NCI-H1694 (cell line): ENCODE measurements around the gene AKR1C2.
"Not testable (repeated sequence)": the region's sequence is repeated elsewhere in the genome, so short reads cannot be mapped to it uniquely, and the experiment has no call there.

Source experiments
- DNase-seq: peaks from one replicate; lab custom pipeline; 2025; lab: John Stamatoyannopoulos, UW

AKR1C2 gene

DNA sequence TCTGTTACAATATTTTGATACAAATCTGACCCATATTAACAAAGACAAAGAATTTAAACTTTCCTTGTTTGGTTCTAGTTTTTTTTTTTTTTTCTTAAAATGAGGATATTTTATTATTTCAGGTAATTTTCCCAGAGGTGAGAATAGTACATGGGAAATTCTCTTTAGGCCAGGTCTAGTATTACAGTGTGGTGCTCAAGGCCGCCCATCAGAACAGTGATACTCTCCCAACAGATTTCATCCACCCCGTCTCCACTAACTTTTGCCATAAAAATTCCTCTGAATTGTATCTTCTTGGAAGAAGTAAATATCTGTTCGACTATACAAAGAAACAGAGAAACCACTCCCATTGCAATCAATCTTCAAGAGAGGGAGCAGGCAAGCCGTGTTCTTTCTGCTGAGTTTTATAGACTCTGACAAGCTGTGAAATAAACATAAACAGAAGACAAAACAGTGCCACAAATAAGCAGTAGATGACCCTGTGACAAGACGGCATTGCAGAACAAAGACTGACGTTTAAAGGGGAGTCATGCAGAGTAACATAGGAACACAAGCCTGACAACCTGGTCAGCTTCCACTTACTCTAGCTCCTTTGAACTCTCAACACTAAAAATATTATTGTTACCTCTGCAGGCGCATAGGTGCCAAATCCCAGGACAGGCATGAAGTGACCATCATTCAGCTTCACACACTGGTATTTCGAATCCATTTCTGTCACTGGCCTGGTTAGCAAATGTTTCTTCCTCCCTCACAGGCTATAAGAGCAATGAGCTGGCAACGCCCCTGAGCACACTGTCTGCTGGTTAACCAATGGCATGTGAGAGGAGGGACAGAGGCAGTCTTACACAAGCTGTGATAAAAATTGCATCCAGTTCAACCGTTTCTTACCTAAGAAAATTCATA lies at the start of gene AKR1C2:
Gene AKR1C2, minus strand, starts transcription at position 731 of the 903 bp plus-strand sequence. Its CDS starts 22 bp downstream, at position 709.
- not testable (repeated sequence) for DNase-seq

DNA sequence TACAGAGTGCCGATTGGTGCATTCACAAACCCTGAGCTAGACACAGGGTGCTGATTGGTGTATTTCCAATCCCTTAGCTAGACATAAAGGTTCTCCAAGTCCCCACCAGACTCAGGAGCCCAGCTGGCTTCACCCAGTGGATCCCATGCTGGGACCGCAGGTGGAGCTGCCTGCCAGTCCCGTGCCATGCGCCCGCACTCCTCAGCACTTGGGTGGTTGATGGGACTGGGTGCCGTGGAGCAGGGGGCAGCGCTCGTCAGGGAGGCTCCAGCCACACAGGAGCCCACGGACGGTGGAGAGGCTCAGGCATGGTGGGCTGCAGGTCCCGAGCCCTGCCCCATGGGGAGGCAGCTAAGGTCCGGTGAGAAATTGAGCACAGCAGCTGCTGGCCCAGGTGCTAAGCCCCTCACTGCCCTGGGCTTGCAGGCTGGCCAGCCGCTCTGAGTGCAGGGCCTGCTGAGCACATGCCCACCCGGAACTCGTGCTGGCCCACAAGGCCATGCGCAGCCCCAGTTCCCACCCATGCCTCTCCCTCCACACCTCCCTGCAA lies 49.4 kb upstream of the AKR1C2 start:
- not testable (repeated sequence) for DNase-seq

DNA sequence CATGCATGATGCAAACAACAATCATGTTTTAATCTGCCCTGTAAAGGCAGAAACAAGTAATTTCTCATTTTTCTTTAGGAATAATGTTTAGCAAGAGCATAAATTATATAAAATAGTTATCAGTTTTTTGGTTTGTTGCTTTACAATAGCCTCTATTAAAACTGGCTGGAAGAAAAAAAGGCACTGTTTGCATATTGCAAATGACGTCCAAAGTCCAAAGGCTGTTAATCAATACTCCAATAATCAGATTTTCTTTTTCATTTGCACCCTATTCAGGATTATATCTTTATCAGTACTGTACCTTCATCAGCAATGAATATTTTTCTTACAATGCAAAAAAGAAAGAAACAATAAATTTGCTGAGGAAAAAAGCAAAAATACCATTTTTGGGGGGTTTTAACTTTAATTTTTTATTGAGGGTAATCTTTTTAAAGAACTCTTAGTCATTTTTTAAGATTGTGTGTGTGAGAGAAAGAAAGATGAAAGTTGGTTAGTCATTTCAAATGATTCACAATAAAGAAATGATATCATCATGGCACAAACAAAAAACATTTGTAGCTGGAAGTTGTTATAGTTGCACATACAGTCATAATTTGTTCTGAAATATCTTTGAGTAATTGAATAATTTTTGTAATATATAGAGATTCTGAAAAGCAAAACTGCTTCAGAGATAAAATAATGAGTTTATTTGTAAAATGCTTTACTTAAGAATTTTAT lies 44.4 kb upstream of the AKR1C2 start:
- no peak for DNase-seq

DNA sequence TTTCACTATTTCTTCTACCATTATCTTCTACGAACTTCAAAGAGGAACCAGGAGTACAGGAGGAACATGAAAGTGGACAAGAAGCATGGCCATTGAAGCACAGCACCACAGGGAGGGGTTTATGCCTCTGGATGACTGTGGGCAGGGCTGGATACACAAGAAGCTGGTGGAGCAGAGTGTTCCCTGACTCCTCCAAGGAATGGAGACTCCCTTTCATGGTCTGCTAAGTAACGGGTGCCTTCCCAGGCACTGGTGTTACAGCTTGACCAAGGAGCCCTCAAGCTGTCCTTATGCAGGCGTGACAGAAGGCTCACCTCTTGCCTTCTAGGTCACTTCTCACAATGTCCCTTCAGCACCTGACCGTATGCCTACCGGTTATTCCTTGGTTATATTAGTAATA lies 43.4 kb upstream of the AKR1C2 start:
- not testable (repeated sequence) for DNase-seq

DNA sequence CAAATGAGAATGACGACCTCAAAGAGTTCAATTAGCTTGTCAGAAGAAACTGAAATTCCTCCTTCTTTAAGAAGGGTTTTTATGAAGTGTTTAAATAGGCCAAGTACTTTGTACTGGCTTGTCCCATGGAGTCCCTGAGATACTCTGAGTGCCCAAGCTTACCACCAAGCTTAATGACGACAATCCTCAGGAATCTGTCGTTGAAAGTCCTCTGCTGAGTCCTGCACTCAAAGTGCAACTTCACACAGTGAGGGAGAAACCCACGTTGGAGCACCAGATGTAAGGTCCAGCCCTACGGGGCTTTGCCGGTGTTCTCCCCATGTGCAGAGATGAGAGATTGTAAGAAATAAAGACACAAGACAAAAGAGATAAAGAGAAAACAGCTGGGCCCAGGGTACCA lies 42.8 kb upstream of the AKR1C2 start:
- no peak for DNase-seq

DNA sequence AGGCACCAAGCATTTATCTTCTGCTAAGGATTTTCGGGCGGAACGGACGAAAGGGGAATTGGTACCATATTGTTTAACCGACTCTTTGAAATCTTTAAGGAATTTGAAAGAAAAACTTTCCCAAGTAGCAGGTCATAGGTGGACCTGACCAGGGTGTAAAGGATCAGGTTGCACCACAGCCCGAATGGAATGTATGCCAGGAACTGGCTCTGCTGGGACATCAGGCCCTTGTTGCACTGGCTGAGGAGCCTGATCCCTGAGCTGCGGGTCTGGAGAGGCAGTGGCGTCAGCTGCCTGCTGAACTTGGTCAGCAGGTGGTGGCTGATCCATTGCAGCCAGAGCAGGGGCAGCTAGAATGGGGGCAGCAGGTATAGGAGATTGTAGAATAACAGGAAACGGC lies 41.4 kb upstream of the AKR1C2 start:
- no peak for DNase-seq

DNA sequence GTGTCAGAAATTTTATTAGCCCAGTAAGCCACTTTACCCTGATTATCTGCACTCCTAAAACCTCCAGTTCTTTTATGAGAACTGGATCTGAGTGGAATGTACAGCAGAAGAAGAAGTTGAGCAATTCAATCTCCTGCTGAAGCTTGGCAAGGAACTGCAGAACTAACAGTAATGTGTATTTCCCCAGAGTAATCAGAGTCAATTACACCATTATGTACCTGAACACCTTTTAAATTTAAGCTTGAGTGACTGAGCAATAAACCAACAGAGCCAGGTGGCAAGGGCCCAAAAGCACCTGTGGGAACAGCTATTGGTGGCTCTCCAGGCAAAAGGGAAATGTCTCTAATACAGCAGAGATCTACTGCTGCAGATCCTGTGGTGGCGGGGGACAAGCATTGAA lies 40.1 kb upstream of the AKR1C2 start:
- no peak for DNase-seq

DNA sequence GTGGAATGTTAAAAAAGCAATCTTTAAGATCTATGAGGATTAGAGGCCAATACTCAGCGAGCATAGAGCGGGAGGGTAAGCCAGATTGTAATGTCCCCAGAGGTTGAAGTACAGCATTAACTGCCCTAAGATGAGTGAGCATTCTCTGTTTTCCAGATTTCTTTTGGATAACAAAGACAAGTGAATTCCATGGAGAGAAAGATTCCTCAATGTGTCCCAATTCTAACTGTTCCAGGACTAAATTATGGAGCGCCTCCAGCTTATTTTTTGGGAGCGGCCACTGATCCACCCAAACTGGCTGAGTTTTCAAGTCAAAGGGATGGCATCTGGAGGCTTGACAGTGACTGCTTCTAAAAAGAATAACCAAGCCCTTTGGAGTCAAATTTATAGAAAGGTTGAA lies 39.3 kb upstream of the AKR1C2 start:
- no peak for DNase-seq

DNA sequence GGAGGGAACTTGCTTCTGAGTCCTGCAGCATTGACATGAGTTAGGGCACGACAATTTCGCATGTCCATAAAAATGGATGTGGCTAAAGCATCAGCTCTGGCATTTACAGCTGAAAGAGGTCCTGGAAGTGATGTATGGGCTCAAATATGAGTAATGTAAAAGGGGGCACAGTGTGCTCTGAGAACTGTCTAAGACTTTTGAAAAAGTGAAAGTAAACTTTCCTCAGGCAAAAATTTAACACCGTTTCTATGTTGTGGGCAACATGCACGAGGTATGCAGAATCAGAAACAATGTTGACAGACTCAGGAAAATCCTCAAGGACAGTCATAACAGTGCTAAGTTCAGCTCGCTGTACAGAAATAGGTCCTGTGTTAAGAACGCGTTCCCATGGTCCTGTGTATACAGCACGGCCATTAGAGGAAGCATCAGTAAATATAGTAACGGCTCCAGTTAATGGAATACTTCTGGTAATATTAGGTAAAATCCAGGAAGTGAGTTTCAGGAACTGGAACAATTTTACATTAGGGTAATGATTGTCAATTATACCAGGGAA lies 37.9 kb upstream of the AKR1C2 start:
- no peak for DNase-seq

DNA sequence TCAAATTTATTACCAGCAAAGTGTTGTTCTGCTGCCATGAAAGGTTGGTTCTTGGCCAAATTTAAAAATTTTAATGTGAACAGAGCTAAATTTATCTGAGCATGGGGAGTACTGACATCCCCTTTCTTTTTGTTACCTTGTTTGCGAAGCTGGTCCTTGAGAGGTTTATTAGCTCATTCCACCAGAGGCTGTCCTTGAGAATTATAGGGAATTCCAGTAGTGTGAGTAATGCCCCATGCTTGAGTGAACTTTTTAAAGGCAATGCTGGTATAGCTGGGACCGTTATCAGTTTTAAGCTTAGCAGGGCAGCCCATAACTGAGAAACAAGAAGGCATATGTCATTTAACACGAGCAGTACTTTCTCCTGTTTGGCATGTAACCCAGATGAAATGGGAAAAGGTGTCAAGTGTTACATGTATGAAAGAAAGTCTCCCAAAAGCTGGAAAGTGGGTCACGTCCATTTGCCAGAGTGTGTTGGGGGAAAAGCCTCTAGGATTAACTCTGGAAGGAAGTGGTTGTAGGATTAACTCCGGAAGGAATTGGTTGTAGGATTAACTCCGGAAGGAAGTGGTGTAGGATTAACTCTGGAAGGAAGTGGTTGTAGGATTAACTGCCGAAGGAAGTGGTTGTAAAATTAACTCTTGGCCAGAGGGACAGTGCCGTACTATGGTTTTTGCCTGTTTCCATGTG lies 37.3 kb upstream of the AKR1C2 start:
- DNase-seq, result no peak

DNA sequence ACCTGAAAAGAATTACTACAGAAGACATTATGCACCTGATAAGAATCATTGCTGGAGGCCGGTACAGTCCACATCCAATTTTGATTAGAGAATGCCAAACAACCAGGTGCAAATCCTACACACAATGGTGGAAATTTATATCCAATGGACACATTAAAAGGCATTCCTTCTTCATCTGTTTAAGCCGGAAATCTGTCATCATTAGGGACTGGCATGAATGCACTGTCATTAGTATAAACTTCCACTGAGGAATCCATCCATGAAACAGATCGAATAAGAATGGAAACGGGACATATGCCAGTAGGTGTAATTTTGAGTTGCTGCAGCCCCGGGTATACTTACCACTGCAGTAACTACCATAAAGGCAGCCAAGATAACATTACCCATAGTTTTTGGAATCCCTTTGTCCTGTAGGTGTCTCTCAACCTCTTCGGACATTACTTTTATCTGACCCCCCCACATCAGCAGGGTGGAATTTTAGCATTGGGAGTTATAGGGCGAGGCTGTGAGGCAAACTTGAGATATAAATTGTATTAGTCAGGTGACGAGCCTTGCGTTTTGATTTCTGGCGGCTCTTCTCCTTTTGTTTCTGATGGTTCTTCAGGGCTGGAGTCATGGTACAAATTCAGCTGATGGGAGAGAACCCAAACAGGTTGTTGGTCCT lies 36.5 kb upstream of the AKR1C2 start:
- DNase-seq, result no peak

DNA sequence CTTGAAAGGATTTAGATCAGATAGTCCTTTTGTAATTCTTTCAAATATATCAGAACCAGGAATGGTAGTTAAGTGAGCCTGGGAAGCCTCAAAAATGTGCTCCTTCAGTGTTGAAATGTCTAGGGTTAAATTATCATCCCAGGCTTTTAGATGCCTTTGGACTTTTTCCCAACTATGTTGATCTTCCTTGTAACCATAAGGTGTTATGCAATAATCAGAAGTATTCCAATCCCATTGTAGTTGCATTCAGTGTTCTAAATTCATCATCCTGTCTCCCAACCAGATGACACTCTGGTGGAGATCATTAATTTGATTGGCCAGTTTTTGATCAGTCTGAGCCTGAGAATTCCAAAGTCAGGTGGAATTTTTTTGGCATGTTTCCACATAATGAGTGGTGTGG lies 35.1 kb upstream of the AKR1C2 start:
- DNase-seq, result no peak

DNA sequence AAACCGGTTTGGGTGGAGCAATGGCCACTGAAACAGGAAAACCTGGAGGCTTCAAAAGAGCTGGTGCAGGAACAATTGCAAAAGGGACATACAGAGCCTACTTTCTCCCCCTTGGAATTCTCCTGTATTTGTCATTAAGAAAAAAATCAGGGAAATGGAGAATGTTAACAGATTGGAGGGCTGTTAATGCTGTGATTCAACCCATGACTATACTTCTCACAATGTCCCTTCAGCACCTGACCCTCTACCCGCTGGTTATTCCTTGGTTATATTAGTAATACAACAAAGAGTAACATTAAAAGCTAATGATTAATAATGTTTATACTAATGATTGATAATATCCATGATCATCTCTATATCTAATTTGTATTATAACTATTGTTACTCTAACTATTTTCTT lies 34.4 kb upstream of the AKR1C2 start:
- no peak for DNase-seq

DNA sequence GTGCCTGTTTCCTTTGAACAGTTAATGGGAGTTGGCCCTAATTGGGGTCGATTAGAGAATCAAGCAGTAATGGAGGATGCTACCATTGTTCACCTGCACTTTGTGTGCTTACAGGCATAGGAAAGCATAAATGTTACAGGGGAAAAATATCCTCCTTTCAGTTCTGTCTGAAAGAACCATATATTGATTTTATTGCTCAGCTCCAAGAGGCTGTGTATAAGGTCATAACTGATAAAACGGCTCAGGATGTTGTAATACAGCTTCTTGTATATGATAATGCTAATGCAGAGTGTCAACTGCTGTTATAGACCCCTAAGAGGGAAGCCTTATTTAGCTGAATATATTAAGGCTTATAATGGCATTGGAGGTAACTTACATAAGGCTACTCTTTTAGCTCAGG lies 32.9 kb upstream of the AKR1C2 start:
- DNase-seq, result no peak

DNA sequence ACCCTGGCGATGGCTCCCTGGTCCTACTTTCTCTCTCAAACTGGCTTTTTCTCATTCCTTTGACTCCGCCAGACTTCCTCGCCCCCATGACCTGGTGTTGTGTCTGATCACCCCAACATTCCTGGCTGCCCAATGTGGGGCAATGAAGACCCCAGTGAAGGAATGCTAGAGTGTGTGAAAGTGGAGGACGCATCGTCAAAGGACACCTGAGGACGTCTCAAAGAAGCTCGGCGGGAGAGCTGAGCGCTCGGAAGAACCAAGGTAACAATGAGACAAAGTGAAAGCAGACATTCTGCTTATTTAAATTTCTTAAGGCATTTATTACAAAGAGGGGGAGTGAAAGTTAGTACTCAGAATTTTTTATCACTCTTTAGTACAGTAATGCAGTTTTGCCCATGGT lies 31.7 kb upstream of the AKR1C2 start:
- DNase-seq, result no peak

DNA sequence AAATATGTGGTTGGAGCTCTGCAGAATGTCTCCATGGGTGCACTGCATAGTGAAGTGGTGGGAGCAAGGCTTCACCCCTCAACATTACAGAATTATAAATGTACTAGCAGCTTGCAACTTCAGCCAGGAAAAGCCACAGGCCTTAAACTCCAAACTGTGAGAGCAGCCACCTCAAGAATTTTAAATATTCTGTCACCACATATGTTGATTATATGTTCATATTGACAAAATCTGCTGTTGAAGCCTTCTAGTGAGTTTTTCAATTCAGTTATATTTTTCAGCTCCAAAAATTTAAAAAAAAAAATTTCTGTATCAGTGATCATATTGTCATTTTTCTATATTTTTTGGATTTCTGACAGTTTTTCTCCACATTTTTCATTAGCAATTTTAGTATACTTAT lies 30.9 kb upstream of the AKR1C2 start:
- no peak for DNase-seq

DNA sequence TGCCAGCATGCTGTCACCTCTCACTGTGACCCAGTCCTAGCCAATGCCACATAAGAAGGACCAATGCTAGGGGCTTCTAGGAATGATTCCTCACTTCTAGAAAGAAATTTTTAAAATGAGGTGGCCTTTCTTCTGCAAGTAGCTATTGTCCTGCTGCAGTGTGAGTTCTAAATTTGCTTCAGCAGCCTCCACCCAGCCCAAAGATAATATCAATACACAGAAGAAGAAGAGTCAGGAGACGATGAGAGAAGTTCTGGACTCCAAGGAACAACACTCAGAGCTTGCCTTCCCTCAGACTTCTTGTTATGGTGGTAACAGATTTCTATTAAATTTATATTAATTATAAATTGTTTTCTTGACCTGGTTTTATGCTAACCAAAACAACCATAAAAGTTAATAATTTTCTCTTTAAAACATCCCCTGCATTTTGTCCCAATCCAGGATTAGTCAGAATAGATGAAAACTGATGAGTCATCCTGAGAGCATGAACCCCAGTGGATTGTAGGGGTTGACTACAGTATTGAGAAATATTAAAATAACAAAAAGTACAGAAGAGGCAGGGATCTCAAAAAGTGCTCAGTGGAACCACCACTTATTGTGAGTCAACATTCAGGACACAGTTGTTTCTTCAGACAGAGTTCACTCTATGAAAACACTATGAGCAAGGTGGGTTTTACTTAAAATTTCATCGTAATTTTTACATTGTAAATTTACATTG lies 29.6 kb upstream of the AKR1C2 start:
- no peak for DNase-seq

DNA sequence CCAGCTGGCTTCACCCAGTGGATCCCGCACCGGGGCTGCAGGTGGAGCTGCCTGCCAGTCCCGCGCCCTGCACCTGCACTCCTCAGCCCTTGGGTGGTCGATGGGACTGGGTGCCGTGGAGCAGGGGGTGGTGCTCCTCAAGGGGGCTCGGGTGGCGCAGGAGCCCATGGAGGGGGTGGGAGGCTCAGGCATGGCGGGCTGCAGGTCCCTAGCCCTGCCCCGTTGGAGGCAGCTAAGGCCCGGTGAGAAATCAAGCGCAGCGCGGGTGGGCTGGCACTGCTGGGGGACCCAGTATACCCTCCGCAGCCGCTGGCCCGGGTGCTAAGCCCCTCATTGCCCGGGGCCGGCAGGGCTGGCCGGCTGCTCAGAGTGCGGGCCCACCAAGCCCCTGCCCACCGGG lies 28.8 kb upstream of the AKR1C2 start:
- not testable (repeated sequence) for DNase-seq

DNA sequence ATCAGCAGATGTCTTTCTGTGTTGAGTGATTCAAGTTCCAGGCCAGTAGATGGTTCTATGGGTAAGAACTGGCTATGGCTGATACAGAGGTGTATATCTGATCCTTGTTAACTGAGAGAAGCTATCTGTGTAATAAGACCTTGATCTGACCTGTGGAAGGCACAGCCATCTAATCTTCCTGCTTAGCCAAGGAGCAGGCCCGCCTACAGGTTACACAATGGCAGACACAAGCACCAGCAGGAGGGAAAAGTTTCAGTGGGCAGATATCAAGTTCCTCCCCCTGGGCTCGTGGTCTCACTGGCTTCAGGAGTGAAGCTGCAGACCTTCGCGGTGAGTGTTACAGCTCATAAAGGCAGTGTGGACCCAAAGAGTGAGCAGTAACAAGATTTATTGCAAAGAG lies 27.9 kb upstream of the AKR1C2 start:
- not testable (repeated sequence) for DNase-seq

DNA sequence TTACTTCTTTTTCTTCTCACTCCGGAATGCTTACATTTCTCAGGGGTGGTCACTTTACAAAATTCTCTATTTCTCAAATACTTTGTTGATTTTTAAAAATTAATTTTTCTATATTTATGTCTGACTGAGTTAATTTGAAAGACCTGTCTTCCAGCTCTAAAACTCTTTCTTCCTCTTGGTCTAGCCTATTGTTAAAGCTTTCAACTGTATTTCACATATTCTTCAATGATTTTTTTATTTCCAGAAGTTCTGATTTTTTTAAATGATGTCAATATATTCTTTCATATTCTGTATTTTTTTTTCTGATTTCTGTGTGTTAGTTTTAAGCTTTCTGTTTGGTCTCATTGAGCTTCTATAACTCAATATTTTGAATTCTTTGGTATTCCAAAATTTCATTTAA lies 27.3 kb upstream of the AKR1C2 start:
- DNase-seq, result no peak

DNA sequence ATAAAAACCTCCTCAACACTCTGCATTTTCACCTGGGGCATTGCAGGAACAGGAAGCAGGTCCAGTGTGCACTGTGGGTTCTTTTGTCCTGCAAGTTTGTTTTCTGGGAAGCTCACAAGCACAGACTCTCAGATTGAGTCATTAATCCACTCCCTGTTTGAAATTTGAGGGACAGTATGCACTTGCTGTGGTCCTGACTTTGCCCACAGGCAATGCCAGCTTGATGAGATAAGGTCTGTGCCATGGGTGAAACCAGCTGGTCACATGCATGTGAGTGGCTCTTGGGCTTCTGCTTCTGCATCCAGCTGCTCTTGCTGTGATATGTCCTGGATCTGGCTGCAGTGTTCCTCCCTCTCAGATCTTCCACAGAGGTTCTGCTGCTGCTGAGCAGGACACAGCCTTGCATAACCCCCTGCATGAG lies 21.8 kb upstream of the AKR1C2 start:
- DNase-seq, result not testable (repeated sequence)
